Progenitor cell of endocrine pancreas (in vitro differentiated cells): ENCODE measurements around the gene PDE9A. TPM values are rescaled to one million over a fixed set of nuclear protein-coding genes. Genes with fewer than 3 reads are reported as not detected.

Experiments
- DNase-seq: peaks from one replicate; pipeline ENCODE4 v3.0.0; 2021; ENCODE audit warnings: low spot score; ENCODE audit not compliant: unreplicated experiment
- H3K27ac Mint-ChIP-seq: 2 replicates; pipeline ENCODE4 v1.8.0; 2021; ENCODE audit warnings: mild to moderate bottlenecking, moderate library complexity, mixed read lengths
- H3K27me3 Mint-ChIP-seq: 2 replicates; pipeline ENCODE4 v1.8.0; 2021; ENCODE audit warnings: mixed read lengths
- H3K36me3 Mint-ChIP-seq: 2 replicates; pipeline ENCODE4 v1.8.0; 2022; ENCODE audit warnings: mixed read lengths; ENCODE audit not compliant: insufficient read depth
- H3K4me1 Mint-ChIP-seq: 2 replicates; pipeline ENCODE4 v1.8.0; 2021; ENCODE audit warnings: low read depth, mixed read lengths
- H3K4me3 Mint-ChIP-seq: 2 replicates; pipeline ENCODE4 v1.8.0; 2021; ENCODE audit warnings: low read depth, mild to moderate bottlenecking, moderate library complexity, mixed read lengths
- H3K9me3 Mint-ChIP-seq: 2 replicates; pipeline ENCODE4 v1.8.0; 2021; ENCODE audit warnings: low read depth, mixed read lengths
- CTCF ChIP-seq: fragments of 200-600 bp; sonication (generic); IDR thresholded peaks from one replicate; pipeline ENCODE4 v1.5.0; 2021; ENCODE audit warnings: antibody characterized with exemption, mild to moderate bottlenecking; ENCODE audit not compliant: unreplicated experiment
- total RNA-seq: library from RNA; stranded (reverse); gene quantifications from 2 replicates; pipeline ENCODE4 v1.2.1, GENCODE V29; 2021

PDE9A gene
- total RNA-seq, 1 donor from 2014 or later: 57.0 TPM

- Mint-ChIP-seq H3K9me3 (no peaks in the 10 kb centered on the region), H3K27me3 (peaks cover 5% of the 10 kb centered on the region), H3K4me3 (no peak overlapping the region), H3K27ac (no peak overlapping the region), H3K36me3 (no peaks in the 10 kb centered on the region), H3K4me1 (peaks cover 15% of the 10 kb centered on the region)
- no peak for DNase-seq
- TF ChIP-seq CTCF: no peak
Measured at GRCh38 chr21:42794551-42794950, 141.1 kb downstream of the PDE9A start.

GRCh38 chr21:42796327-42797062, 143.1 kb downstream of the PDE9A start:
- Mint-ChIP-seq H3K27me3 (peaks cover 5% of the 10 kb centered on the region), H3K36me3 (no peaks in the 10 kb centered on the region), H3K4me3 (no peak overlapping the region), H3K4me1 (peaks cover 15% of the 10 kb centered on the region), H3K27ac (no peak overlapping the region), H3K9me3 (no peaks in the 10 kb centered on the region)
- DNase-seq: no peak
- no peak for TF ChIP-seq CTCF

- H3K27ac Mint-ChIP-seq: no peak overlapping the region
- no peaks in the 10 kb centered on the region for H3K36me3 Mint-ChIP-seq
- H3K27me3 Mint-ChIP-seq: peaks cover 5% of the 10 kb centered on the region
- H3K4me3 Mint-ChIP-seq: no peak overlapping the region
- H3K9me3 Mint-ChIP-seq: no peaks in the 10 kb centered on the region
- DNase-seq: no peak
- no peak for TF ChIP-seq CTCF
- peaks cover 15% of the 10 kb centered on the region for H3K4me1 Mint-ChIP-seq
Measured at GRCh38 chr21:42797522-42797921, 144.1 kb downstream of the PDE9A start.

- Mint-ChIP-seq H3K4me3 (no peak overlapping the region), H3K9me3 (no peaks in the 10 kb centered on the region), H3K27ac (no peak overlapping the region), H3K36me3 (no peaks in the 10 kb centered on the region), H3K27me3 (peaks cover 5% of the 10 kb centered on the region), H3K4me1 (peaks cover 15% of the 10 kb centered on the region)
- no peak for DNase-seq
- TF ChIP-seq CTCF: no peak
Measured at GRCh38 chr21:42798106-42798505, 144.7 kb downstream of the PDE9A start.

- peaks cover 13% of the 10 kb centered on the region for H3K4me1 Mint-ChIP-seq
- peaks cover 6% of the 10 kb centered on the region for H3K27me3 Mint-ChIP-seq
- no peaks in the 10 kb centered on the region for H3K9me3 Mint-ChIP-seq
- TF ChIP-seq CTCF: no peak
- H3K27ac Mint-ChIP-seq: no peak overlapping the region
- no peaks in the 10 kb centered on the region for H3K36me3 Mint-ChIP-seq
- DNase-seq: no peak
- H3K4me3 Mint-ChIP-seq: no peak overlapping the region
Measured at GRCh38 chr21:42799516-42799915, 146.1 kb downstream of the PDE9A start.
